Measurements from ENCODE around the gene IDS. TPM values are rescaled to one million over a fixed set of nuclear protein-coding genes. Genes with fewer than 3 reads are reported as not detected.
A peak's percentile ranks its signal among the peaks of the same experiment; 100 is the strongest.
"Not testable (repeated sequence)": the region's sequence is repeated elsewhere in the genome, so short reads cannot be mapped to it uniquely, and the experiment has no call there.

Gene IDS
- total RNA-seq, 2 experiments from 2014 or later = 108 to 109 TPM

- H3K4me1 Mint-ChIP-seq; H3K27ac Mint-ChIP-seq; POLR2A ChIA-PET; ATAC-seq (ENCODE audit: low read depth); DNase-seq; H3K9me3 Mint-ChIP-seq; H3K27me3 Mint-ChIP-seq; H3K4me3 Mint-ChIP-seq: not testable (repeated sequence)
- H3K36me3 Mint-ChIP-seq = peaks cover 21% of the 10 kb centered on the region
These were observed 16.6 kb downstream of the IDS start for GRCh38 chrX:149488411-149489052.

GRCh38 chrX:149488008-149488407, 17.1 kb downstream of the IDS start:
- not testable (repeated sequence) for H3K27me3 Mint-ChIP-seq

GRCh38 chrX:149487292-149487691, 17.8 kb downstream of the IDS start:
- H3K27ac Mint-ChIP-seq = no peak overlapping the region
- H3K27me3 Mint-ChIP-seq = no peaks in the 10 kb centered on the region
- no peaks in the 10 kb centered on the region for H3K9me3 Mint-ChIP-seq
- peak overlapping the region; percentile 8 for H3K4me3 Mint-ChIP-seq
- POLR2A ChIA-PET = no interaction called here
- ATAC-seq (ENCODE audit: low read depth) (peak; percentile 39), DNase-seq (no peak)
- peaks cover 23% of the 10 kb centered on the region for H3K36me3 Mint-ChIP-seq
- peaks cover 10% of the 10 kb centered on the region for H3K4me1 Mint-ChIP-seq

More at GRCh38 chrX:149488008-149488407, 17.1 kb downstream of the IDS start:
- H3K27ac Mint-ChIP-seq; ATAC-seq (ENCODE audit: low read depth); H3K9me3 Mint-ChIP-seq; POLR2A ChIA-PET; DNase-seq; H3K4me1 Mint-ChIP-seq; H3K4me3 Mint-ChIP-seq: not testable (repeated sequence)
- H3K36me3 Mint-ChIP-seq = peaks cover 21% of the 10 kb centered on the region

GRCh38 chrX:149476513-149476912, 28.6 kb downstream of the IDS start:
- H3K4me3 Mint-ChIP-seq = no peak overlapping the region
- POLR2A ChIA-PET = no interaction called here
- H3K36me3 Mint-ChIP-seq = peaks cover 12% of the 10 kb centered on the region
- peaks cover 10% of the 10 kb centered on the region for H3K4me1 Mint-ChIP-seq
- ATAC-seq (ENCODE audit: low read depth) (no peak), DNase-seq (no peak)
- H3K27ac Mint-ChIP-seq = no peak overlapping the region
- peaks cover 3% of the 10 kb centered on the region for H3K27me3 Mint-ChIP-seq
- H3K9me3 Mint-ChIP-seq = no peaks in the 10 kb centered on the region

GRCh38 chrX:149473966-149474365, 31.1 kb downstream of the IDS start:
- Mint-ChIP-seq H3K36me3 (peaks cover 7% of the 10 kb centered on the region), H3K4me3 (no peak overlapping the region), H3K27me3 (peaks cover 3% of the 10 kb centered on the region), H3K9me3 (no peaks in the 10 kb centered on the region), H3K4me1 (peaks cover 10% of the 10 kb centered on the region), H3K27ac (no peak overlapping the region)
- POLR2A ChIA-PET = no interaction called here
- ATAC-seq (ENCODE audit: low read depth) (no peak), DNase-seq (no peak)

GRCh38 chrX:149473092-149473491, 32.0 kb downstream of the IDS start:
- ATAC-seq (ENCODE audit: low read depth) = no peak
- peaks cover 3% of the 10 kb centered on the region for H3K27me3 Mint-ChIP-seq

GRCh38 chrX:149472625-149473024, 32.5 kb downstream of the IDS start:
- Mint-ChIP-seq H3K36me3 (peaks cover 7% of the 10 kb centered on the region), H3K4me1 (peaks cover 10% of the 10 kb centered on the region), H3K9me3 (no peaks in the 10 kb centered on the region), H3K27ac (no peak overlapping the region), H3K4me3 (no peak overlapping the region), H3K27me3 (peaks cover 3% of the 10 kb centered on the region)
- DNase-seq = no peak
- no peak for ATAC-seq (ENCODE audit: low read depth)
- POLR2A ChIA-PET = no interaction called here

More at GRCh38 chrX:149473092-149473491, 32.0 kb downstream of the IDS start:
- no peaks in the 10 kb centered on the region for H3K9me3 Mint-ChIP-seq
- H3K27ac Mint-ChIP-seq = no peak overlapping the region
- DNase-seq = no peak
- H3K4me3 Mint-ChIP-seq = no peak overlapping the region
- peaks cover 7% of the 10 kb centered on the region for H3K36me3 Mint-ChIP-seq
- peaks cover 10% of the 10 kb centered on the region for H3K4me1 Mint-ChIP-seq
- POLR2A ChIA-PET = no interaction called here

GRCh38 chrX:149471397-149471796, 33.7 kb downstream of the IDS start:
- POLR2A ChIA-PET = no interaction called here
- H3K4me3 Mint-ChIP-seq = no peak overlapping the region
- no peak for ATAC-seq (ENCODE audit: low read depth)
- no peak overlapping the region for H3K27ac Mint-ChIP-seq
- DNase-seq = no peak
- peaks cover 6% of the 10 kb centered on the region for H3K4me1 Mint-ChIP-seq
- H3K9me3 Mint-ChIP-seq = no peaks in the 10 kb centered on the region
- H3K27me3 Mint-ChIP-seq = peaks cover 3% of the 10 kb centered on the region
- H3K36me3 Mint-ChIP-seq = peaks cover 6% of the 10 kb centered on the region

- H3K4me3 Mint-ChIP-seq = no peak overlapping the region
- POLR2A ChIA-PET = no interaction called here
- peak; percentile 70 for DNase-seq
- peaks cover 4% of the 10 kb centered on the region for H3K36me3 Mint-ChIP-seq
- H3K4me1 Mint-ChIP-seq = peaks cover 4% of the 10 kb centered on the region
- H3K27me3 Mint-ChIP-seq = peaks cover 3% of the 10 kb centered on the region
- no peaks in the 10 kb centered on the region for H3K9me3 Mint-ChIP-seq
- peak; percentile 74 for ATAC-seq (ENCODE audit: low read depth)
- no peak overlapping the region for H3K27ac Mint-ChIP-seq
These were observed 34.2 kb downstream of the IDS start for GRCh38 chrX:149470955-149471354.

- DNase-seq (no peak), ATAC-seq (ENCODE audit: low read depth) (no peak)
- H3K36me3 Mint-ChIP-seq = no peaks in the 10 kb centered on the region
- no peak overlapping the region for H3K4me3 Mint-ChIP-seq
- H3K27me3 Mint-ChIP-seq = peaks cover 3% of the 10 kb centered on the region
- H3K27ac Mint-ChIP-seq = no peak overlapping the region
- H3K4me1 Mint-ChIP-seq = peaks cover 4% of the 10 kb centered on the region
- no peaks in the 10 kb centered on the region for H3K9me3 Mint-ChIP-seq
- POLR2A ChIA-PET = no interaction called here
These were observed 35.7 kb downstream of the IDS start for GRCh38 chrX:149469406-149469805.

GRCh38 chrX:149467920-149468319, 37.2 kb downstream of the IDS start:
- no peak for ATAC-seq (ENCODE audit: low read depth)
- no peaks in the 10 kb centered on the region for H3K36me3 Mint-ChIP-seq

GRCh38 chrX:149467461-149467860, 37.6 kb downstream of the IDS start:
- Mint-ChIP-seq H3K9me3 (no peaks in the 10 kb centered on the region), H3K4me1 (no peaks in the 10 kb centered on the region), H3K36me3 (no peaks in the 10 kb centered on the region), H3K27ac (no peak overlapping the region), H3K4me3 (no peak overlapping the region), H3K27me3 (no peaks in the 10 kb centered on the region)
- POLR2A ChIA-PET = no interaction called here
- ATAC-seq (ENCODE audit: low read depth) (no peak), DNase-seq (no peak)

More at GRCh38 chrX:149467920-149468319, 37.2 kb downstream of the IDS start:
- H3K4me1 Mint-ChIP-seq = no peaks in the 10 kb centered on the region
- POLR2A ChIA-PET = no interaction called here
- H3K27me3 Mint-ChIP-seq = no peaks in the 10 kb centered on the region
- no peak overlapping the region for H3K27ac Mint-ChIP-seq
- H3K4me3 Mint-ChIP-seq = no peak overlapping the region
- DNase-seq = no peak
- no peaks in the 10 kb centered on the region for H3K9me3 Mint-ChIP-seq

GRCh38 chrX:149462849-149463248, 42.3 kb downstream of the IDS start:
- Mint-ChIP-seq H3K36me3 (no peaks in the 10 kb centered on the region), H3K4me3 (no peak overlapping the region), H3K27me3 (no peaks in the 10 kb centered on the region), H3K4me1 (no peaks in the 10 kb centered on the region), H3K9me3 (no peaks in the 10 kb centered on the region), H3K27ac (no peak overlapping the region)
- POLR2A ChIA-PET = no interaction called here
- DNase-seq = no peak
- no peak for ATAC-seq (ENCODE audit: low read depth)

GRCh38 chrX:149461746-149462145, 43.4 kb downstream of the IDS start:
- POLR2A ChIA-PET = no interaction called here
- ATAC-seq (ENCODE audit: low read depth) = no peak
- no peak overlapping the region for H3K27ac Mint-ChIP-seq

More at GRCh38 chrX:149461746-149462145, 43.4 kb downstream of the IDS start:
- Mint-ChIP-seq H3K9me3 (no peaks in the 10 kb centered on the region), H3K27me3 (no peaks in the 10 kb centered on the region), H3K4me1 (no peaks in the 10 kb centered on the region), H3K36me3 (no peaks in the 10 kb centered on the region), H3K4me3 (no peak overlapping the region)
- DNase-seq = no peak

Data from activated naive CD8-positive, alpha-beta T cell treated with anti-CD3 and anti-CD28 coated beads, Interleukin-2, amount 10 ng/mL, durations not matched to agents 7 days and 5 days (primary cell).